Fibroblast of mammary gland (primary cell): ENCODE measurements around the gene DNMT1.

Experiments
- DNase-seq: peaks from one replicate; pipeline ENCODE4 v3.0.0-alpha.2; 2010; ENCODE audit warnings: low read depth
- H3K4me3 ChIP-seq: 2 replicates; pipeline ENCODE4 v1.5.1; 2011; ENCODE audit warnings: low read depth, mild to moderate bottlenecking, low read length, moderate library complexity; ENCODE audit not compliant: control insufficient read depth
- CTCF ChIP-seq: conservative IDR thresholded peaks from 2 replicates; pipeline ENCODE4 v1.5.1; 2011; ENCODE audit warnings: low read depth, low read length, inconsistent platforms; ENCODE audit not compliant: control insufficient read depth, insufficient read depth

Gene DNMT1

GRCh38 chr19:10107254-10107653, 87.5 kb downstream of the DNMT1 start:
- no peak for DNase-seq
- H3K4me3 ChIP-seq, result peak overlapping the region; percentile 91
- TF ChIP-seq CTCF, result no peak

- no peak for TF ChIP-seq CTCF
- peak within 1 kb of the TSS; percentile 91 for H3K4me3 ChIP-seq
- DNase-seq, result peak; percentile 97
Observed at GRCh38 chr19:10106100-10106936, 88.4 kb downstream of the DNMT1 start, which contains the start of gene PPAN. PPAN (plus strand) TSS chr19:10106362; CDS start chr19:10106395, 33 bp downstream.

DNA sequence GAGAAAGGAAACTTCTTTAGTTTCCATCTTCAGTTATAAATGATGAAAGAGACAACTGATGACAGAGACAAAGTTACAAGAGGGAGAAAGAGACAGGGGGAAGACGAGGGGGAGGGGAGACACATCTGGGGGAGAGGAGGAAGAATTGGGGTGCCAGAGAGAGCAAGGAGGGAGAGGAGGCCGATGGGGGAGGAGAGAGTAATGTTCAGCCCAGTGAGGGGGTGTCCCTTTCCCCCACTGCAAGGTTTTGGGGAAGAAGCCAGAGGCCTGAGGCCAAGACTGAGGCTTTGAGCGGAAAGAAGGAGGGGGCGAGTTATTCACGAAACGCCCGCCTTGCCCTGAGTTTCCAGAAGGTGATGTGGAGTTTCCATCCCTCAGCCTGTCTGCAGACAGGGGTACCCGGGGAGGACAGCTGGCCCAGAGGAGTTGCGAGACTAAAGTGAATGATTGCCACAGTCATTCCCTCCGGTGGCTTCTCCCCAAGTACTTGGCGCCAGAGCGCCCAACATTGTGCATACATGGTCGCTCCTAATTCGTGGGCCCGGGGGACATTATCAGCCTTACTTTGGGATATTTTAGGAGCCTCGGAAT, 89.1 kb downstream of the DNMT1 start:
- TF ChIP-seq CTCF, result no peak
- DNase-seq, result no peak
- H3K4me3 ChIP-seq, result peak overlapping the region; percentile 35

- no peak for DNase-seq
- TF ChIP-seq CTCF, result no peak
- H3K4me3 ChIP-seq, result no peak overlapping the region
Observed at GRCh38 chr19:10104665-10105508, 89.9 kb downstream of the DNMT1 start.

- TF ChIP-seq CTCF, result no peak
- H3K4me3 ChIP-seq, result no peak overlapping the region
- DNase-seq, result no peak
Observed at GRCh38 chr19:10104130-10104513, 90.6 kb downstream of the DNMT1 start.

DNA sequence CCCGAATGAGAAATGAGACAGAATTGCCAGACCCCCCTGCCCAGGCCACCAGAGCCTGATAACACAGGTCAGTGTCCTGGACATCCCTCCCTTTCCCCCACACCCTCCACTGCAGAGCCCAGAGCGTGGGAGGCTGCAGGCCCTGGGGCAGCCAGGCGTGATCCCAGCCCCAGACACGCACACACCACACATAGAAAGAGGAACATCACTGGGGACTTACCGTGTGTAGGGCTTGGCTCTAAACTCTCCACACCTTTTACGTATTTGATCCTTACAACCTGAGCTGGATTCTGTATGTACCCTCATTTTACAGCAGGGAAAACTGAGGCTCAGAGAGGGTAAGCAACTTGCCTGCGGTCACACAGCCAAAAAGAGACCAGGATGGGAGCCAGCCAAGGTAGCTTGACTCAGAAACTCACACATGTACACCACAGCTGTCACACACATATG, 91.9 kb downstream of the DNMT1 start:
- no peak overlapping the region for H3K4me3 ChIP-seq
- no peak for DNase-seq
- TF ChIP-seq CTCF, result no peak
